ENCODE results near the gene ITPRIPL2. TPM values are rescaled to one million over a fixed set of nuclear protein-coding genes. Genes with fewer than 3 reads are reported as not detected.

ITPRIPL2 gene
- 25.7 and 30.0 TPM in 2 replicates for total RNA-seq (2014; rRNA removed; shearing (Covaris generic))
- 40.1 and 40.4 TPM in 2 replicates for polyA plus RNA-seq (2014; cell fraction: nucleus; rRNA removed)

GRCh38 chr16:19113577-19114358 is at the start of gene ITPRIPL2:
TSS of gene ITPRIPL2 (plus strand) at chr16:19113964. CDS start at chr16:19114462, 498 bp downstream.
- DNase-seq (ENCODE audit: extremely low read depth, low read depth) = peak; percentile 83

- DNase-seq (ENCODE audit: extremely low read depth, low read depth) = no peak
These were observed 46.8 kb upstream of the ITPRIPL2 start for GRCh38 chr16:19066988-19067348.

DNA sequence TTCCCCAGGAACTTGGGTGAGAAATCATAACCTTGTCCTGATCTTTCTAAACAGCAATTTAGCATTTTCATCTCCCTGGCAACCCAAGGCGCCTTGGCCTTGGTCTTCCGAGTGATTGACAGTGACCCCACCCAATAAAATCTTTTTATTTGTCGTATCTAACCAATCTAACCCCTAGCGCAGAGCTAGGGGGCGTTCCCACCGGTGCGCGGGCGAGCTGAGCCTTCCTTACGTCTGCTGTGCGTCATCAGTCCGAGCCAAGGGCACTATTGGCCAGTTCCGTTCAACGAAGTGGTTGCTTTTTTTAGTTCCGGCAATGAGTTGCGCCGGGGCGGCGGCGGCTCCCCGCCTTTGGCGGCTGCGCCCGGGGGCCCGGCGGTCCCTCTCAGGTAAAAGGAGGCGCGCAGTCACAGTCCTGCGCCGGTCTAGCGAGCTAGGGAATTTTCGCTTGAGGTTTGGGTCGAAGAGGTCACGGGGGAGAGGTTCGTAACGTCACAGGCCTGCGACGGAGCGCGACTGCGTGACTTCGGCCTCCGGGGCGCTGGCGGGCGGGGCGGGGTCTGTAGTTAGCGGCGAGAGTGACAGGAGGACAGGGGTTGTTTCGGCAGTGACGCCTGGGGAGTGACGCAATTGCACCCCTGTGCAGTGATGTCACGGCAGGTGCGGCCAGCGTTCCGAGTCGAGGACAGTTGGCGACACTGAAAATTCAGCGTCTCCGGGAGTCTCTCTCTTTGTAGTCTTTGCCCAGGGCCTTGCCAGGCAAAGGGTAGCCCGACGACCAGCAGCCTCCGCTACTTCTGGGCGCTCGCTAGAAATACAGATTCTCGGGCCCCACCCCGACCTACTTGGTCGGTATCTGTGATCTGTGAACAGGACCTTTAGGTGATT is 46.2 kb upstream of the ITPRIPL2 start, which contains the start of gene COQ7:
Gene COQ7, plus strand, starts transcription at position 266 of the 888 bp plus-strand sequence. Its CDS starts 51 bp downstream, at position 317.
- DNase-seq (ENCODE audit: extremely low read depth, low read depth) = peak; percentile 100

GRCh38 chr16:19068237-19068815 is 45.4 kb upstream of the ITPRIPL2 start:
- no peak for DNase-seq (ENCODE audit: extremely low read depth, low read depth)

DNA sequence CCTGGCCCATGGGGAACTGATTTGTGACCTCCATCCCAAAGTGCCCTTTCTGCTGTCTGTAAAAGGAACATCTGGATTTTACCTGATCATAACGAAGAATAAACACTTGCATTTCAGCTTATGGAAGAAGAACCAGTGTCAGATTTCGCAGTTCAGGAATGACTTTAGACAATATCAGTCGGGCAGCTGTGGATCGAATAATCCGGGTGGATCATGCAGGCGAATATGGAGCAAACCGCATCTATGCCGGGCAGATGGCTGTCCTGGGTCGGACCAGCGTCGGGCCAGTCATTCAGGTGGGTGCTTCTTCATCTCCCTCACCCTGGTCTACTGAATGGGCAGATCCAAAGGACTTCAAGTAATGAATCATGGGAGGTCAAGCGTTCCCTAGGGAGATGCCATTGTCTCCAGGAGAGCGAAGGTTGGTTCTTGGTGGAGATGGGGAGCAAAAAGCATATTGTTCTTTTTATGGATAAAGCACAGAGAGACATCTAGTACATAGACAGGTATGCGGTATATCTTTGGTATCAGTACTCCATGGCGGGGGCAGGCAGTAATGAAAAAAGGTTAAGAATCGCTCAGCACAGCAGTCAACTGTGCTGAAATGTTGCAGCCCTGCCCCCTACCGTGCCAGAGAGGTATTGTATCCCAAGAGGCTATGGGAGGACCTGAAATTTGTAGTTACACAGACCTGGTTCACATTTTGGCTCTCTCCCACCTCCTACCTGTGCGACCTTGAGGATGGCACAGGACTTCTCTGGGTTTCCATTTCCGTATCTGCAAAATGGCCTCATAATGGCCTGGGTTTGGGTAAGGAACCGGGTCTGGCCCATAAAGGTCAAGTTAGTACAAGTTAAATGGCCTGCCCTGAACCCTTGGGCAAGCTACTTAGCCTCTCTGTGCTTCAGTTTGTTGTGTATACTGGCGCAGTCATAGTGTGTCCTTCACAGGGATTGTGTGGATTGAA is 41.7 kb upstream of the ITPRIPL2 start:
- DNase-seq (ENCODE audit: extremely low read depth, low read depth) = peak; percentile 65

DNA sequence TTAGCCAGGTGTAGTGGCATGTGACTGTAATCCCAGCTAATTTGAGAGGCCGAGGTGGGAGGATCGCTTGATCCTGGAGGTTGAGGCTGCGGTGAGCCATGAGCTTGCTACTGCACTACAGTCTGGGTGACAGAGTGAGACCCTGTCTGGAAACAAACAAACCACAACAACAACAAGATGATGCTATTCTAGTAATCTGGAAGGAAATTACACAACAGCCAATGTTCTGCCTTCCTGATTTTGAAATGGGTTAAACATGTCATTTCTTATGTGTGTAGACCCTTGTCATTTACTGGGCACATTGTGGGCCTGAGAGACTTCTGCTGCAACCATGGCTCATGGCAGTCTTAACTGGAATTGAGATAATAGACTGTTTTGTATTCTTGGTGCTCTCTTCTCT is 40.4 kb upstream of the ITPRIPL2 start:
- DNase-seq (ENCODE audit: extremely low read depth, low read depth) = no peak

GRCh38 chr16:19073863-19074262 is 39.9 kb upstream of the ITPRIPL2 start:
- DNase-seq (ENCODE audit: extremely low read depth, low read depth) = no peak

GRCh38 chr16:19075511-19075910 is 38.3 kb upstream of the ITPRIPL2 start:
- no peak for DNase-seq (ENCODE audit: extremely low read depth, low read depth)

- DNase-seq (ENCODE audit: extremely low read depth, low read depth) = no peak
These were observed 35.9 kb upstream of the ITPRIPL2 start for GRCh38 chr16:19077879-19078278.

GRCh38 chr16:19083670-19084069 is 30.1 kb upstream of the ITPRIPL2 start:
- DNase-seq (ENCODE audit: extremely low read depth, low read depth) = no peak

- DNase-seq (ENCODE audit: extremely low read depth, low read depth) = no peak
These were observed 29.6 kb upstream of the ITPRIPL2 start for GRCh38 chr16:19084139-19084538.

GRCh38 chr16:19084879-19085278 is 28.9 kb upstream of the ITPRIPL2 start:
- no peak for DNase-seq (ENCODE audit: extremely low read depth, low read depth)

DNA sequence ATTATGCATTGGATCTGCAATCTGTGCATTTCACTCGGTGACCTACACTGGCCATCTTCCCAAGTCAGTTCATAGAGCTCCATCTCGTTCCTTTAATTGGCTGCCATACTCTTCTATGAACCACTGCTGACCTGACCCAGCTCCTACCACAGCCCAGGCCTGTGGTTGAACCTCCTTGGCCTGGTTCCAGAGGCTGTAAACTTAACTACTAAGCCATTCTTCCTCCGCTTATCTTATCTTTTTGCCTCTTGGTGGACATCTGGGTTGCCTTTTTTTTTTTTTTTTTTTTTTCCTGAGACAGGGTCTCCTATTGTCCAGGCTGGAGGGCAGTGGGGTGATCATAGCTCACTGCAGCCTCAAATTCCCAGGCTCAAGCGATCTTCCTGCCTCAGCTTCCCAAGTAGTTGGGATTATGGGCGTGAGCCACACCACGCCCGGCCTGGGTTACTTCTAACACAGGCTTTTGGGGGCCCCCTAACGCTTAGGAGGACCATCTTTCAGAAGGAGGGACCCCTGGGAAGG is 28.0 kb upstream of the ITPRIPL2 start:
- DNase-seq (ENCODE audit: extremely low read depth, low read depth) = no peak

DNA sequence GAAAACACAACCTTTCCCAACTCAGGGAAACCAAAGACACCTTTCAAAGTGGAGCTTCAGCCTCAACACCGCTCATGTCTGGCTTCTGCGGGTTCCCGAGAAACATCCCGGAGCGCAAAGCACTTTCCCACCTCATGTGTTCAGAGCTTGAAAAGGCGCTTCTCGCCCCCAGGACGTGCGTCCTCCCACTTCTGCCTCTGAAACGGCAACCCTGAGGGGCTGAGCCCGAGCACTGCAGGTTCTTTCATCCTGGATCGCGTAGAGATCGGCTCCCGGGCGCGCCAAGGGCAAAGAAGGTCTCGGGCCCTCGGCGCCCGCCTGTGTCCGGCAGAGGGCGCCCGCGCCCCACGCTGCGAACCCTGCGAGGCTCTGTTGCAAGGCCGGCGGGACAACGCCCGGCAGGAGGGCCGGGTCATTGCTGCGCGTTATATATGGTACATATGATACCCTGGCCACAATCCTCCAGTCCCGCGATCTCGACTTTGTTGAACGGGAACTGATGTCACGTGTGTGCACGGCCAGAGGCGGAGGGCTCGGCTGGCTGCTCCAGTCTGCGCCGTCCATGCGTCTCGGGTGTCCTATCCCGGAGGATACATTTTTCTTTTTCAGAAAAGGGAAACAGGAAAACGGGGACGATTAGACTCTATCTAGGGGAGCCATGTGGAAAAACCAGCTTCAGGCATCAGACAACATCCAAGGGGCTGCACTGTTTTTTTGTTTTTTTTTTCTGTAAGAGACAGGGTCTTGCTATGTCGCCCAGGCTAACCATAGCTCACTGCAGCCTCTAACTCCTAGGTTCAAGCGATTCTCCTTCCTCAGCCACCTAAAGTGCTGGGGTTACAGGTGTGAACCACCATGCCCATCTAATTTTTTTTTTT is 27.2 kb upstream of the ITPRIPL2 start:
- DNase-seq (ENCODE audit: extremely low read depth, low read depth) = peak; percentile 90

GRCh38 chr16:19088341-19088916 is 25.3 kb upstream of the ITPRIPL2 start:
- DNase-seq (ENCODE audit: extremely low read depth, low read depth) = no peak

- no peak for DNase-seq (ENCODE audit: extremely low read depth, low read depth)
These were observed 24.3 kb upstream of the ITPRIPL2 start for GRCh38 chr16:19089410-19089955.

DNA sequence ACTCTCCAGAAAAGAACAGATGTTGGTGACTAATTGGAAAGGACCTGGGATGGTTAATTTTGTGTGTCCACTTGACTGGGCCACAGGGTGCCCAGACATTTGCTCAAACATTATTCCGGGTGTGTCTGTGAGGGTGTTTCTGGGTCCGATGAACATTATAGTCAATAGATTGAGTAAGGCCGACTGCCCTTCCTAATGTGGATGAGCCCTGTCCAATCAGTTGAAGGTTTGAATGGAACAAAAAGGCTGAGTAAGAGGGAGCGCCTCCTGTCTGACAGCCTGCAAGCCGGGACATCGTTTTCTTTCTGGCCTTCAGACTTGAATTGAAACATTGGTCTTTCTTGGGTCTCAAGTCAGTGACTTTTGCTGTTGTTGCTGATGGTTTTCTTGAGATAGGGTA is 22.8 kb upstream of the ITPRIPL2 start:
- no peak for DNase-seq (ENCODE audit: extremely low read depth, low read depth)
